ENCODE measurements around the gene PLXNC1. TPM values are rescaled to one million over a fixed set of nuclear protein-coding genes. Genes with fewer than 3 reads are reported as not detected.

Gene PLXNC1
- total RNA-seq, 1 donor from 2014 or later, result 8.3 TPM

GRCh38 chr12:94203181-94203546 is 54.8 kb downstream of the PLXNC1 start:
- H3K4me1 Mint-ChIP-seq (ENCODE audit: unreplicated experiment), result peaks cover 11% of the 10 kb centered on the region
- peaks cover 12% of the 10 kb centered on the region for H3K27me3 Mint-ChIP-seq
- H3K4me3 Mint-ChIP-seq, result no peak overlapping the region
- DNase-seq (ENCODE audit: extremely low spot score, unreplicated experiment), result no peak
- no peak overlapping the region for H3K27ac Mint-ChIP-seq
- H3K36me3 Mint-ChIP-seq, result no peaks in the 10 kb centered on the region
- no peaks in the 10 kb centered on the region for H3K9me3 Mint-ChIP-seq
- TF ChIP-seq CTCF (conservative IDR thresholded peaks at IDR 0.05), result no peak

- H3K4me1 Mint-ChIP-seq (ENCODE audit: unreplicated experiment), result peaks cover 11% of the 10 kb centered on the region
- no peaks in the 10 kb centered on the region for H3K36me3 Mint-ChIP-seq
- H3K4me3 Mint-ChIP-seq, result no peak overlapping the region
- peaks cover 12% of the 10 kb centered on the region for H3K27me3 Mint-ChIP-seq
- no peak overlapping the region for H3K27ac Mint-ChIP-seq
- no peak for TF ChIP-seq CTCF (conservative IDR thresholded peaks at IDR 0.05)
- H3K9me3 Mint-ChIP-seq, result no peaks in the 10 kb centered on the region
- DNase-seq (ENCODE audit: extremely low spot score, unreplicated experiment), result no peak
These were observed 55.4 kb downstream of the PLXNC1 start for GRCh38 chr12:94203796-94204195.

- DNase-seq (ENCODE audit: extremely low spot score, unreplicated experiment), result no peak
- peaks cover 11% of the 10 kb centered on the region for H3K4me1 Mint-ChIP-seq (ENCODE audit: unreplicated experiment)
- peaks cover 12% of the 10 kb centered on the region for H3K27me3 Mint-ChIP-seq
- no peaks in the 10 kb centered on the region for H3K9me3 Mint-ChIP-seq
- TF ChIP-seq CTCF (conservative IDR thresholded peaks at IDR 0.05), result no peak
- no peak overlapping the region for H3K4me3 Mint-ChIP-seq
- H3K27ac Mint-ChIP-seq, result no peak overlapping the region
- no peaks in the 10 kb centered on the region for H3K36me3 Mint-ChIP-seq
These were observed 56.3 kb downstream of the PLXNC1 start for GRCh38 chr12:94204499-94205247.

GRCh38 chr12:94205822-94206221 is 57.4 kb downstream of the PLXNC1 start:
- Mint-ChIP-seq H3K4me3 (no peak overlapping the region), H3K36me3 (no peaks in the 10 kb centered on the region), H3K9me3 (no peaks in the 10 kb centered on the region), H3K27me3 (peaks cover 12% of the 10 kb centered on the region), H3K4me1 (ENCODE audit: unreplicated experiment) (peaks cover 11% of the 10 kb centered on the region), H3K27ac (no peak overlapping the region)
- no peak for TF ChIP-seq CTCF (conservative IDR thresholded peaks at IDR 0.05)
- no peak for DNase-seq (ENCODE audit: extremely low spot score, unreplicated experiment)

GRCh38 chr12:94206886-94207285 is 58.5 kb downstream of the PLXNC1 start:
- Mint-ChIP-seq H3K36me3 (no peaks in the 10 kb centered on the region), H3K27ac (no peak overlapping the region), H3K27me3 (peaks cover 11% of the 10 kb centered on the region), H3K4me1 (ENCODE audit: unreplicated experiment) (peaks cover 11% of the 10 kb centered on the region), H3K9me3 (no peaks in the 10 kb centered on the region), H3K4me3 (no peak overlapping the region)
- no peak for TF ChIP-seq CTCF (conservative IDR thresholded peaks at IDR 0.05)
- DNase-seq (ENCODE audit: extremely low spot score, unreplicated experiment), result no peak
